A549 treated with Hydrocortisone at 1 μM for 4 hours (cell line): ENCODE results near the gene SLC26A11. TPM values are rescaled to one million over a fixed set of nuclear protein-coding genes. Genes with fewer than 3 reads are reported as not detected.

Experiments used
- total RNA-seq: library from RNA; stranded (reverse); fragments of 200-300 nt; extraction: Qiagen RNA extraction; gene quantifications from 5 replicates; pipeline ENCODE4 v1.2.3, GENCODE V29; 2022

Gene SLC26A11
- 12.7 to 17.3 TPM (median 15.1 TPM) in 5 replicates for total RNA-seq

DNA sequence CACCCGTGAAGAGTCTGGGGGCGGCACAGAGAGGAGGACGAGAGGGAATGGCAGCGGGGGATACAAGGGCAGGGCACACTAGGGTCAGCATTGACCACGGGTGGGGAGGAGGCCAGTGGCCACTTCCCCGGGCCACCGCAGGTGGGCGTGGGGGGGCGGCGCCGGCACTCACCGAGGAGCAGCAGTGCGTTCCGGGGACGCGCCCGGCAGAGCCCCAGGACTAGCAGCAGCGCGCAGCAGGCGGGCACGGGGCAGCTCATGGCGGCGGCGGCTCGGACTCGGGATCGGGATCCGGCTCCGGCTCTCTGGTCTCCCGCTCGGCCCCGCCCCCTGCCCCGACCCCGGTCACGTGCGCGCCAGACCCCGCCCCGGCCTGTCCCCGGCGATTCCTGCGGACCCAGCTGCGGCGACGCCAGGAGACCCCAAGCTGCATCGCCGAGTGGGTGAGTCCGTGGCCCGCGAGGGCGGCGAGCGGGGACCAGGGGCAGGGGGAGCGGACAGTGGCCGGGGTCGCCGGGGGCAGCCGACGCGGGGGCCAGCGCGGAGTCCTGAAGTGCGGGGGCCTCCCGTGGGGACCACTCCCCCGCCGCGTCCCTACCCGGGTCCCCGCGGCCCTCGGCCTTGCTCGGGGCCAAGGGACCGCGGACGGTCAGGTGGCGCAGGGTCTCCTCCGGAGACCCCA lies at the start of gene SLC26A11, which contains the start of gene SGSH:
Gene SLC26A11, plus strand, starts transcription at position 374 of the 682 bp plus-strand sequence. CDS start 1,134 bp downstream, outside the sequence.
Gene SGSH, minus strand, starts transcription at position 280 of the 682 bp plus-strand sequence. Its CDS starts 20 bp downstream, at position 260.

DNA sequence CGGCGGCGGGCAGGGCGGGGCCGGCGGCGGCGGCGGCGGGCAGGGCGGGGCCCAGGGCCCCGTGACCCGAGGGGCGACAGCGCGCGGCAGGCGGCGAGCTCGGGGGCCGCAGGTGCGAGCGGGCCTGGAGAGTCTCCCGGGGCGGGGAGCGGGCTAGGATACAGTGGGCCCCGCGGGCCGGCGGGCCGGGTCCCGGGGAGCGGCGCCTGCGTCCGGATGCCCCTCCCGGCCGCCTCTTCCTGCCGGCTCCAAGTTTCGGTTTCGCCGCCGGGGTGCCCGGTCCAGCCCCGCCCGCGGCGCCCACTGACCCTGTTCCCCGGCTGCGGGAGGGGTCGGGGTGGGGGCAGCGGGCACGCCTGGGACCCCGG lies 40.5 kb downstream of the SLC26A11 start, which contains the start of gene RNF213:
Gene RNF213, plus strand, starts transcription at position 62 of the 368 bp plus-strand sequence. CDS start 2,830 bp downstream, outside the sequence.

Other genes with a start within 250 kb of the SLC26A11 start
- 8.3 to 14.2 TPM (median 13.0 TPM) in 5 replicates for gene TBC1D16, start 184.6 kb upstream of the SLC26A11 start, total RNA-seq
- 5.6 to 7.9 TPM (median 6.9 TPM) in 5 replicates for gene CCDC40, start 183.8 kb upstream of the SLC26A11 start, total RNA-seq
- 51.6 to 59.2 TPM (median 57.0 TPM) in 5 replicates for gene GAA, start 118.8 kb upstream of the SLC26A11 start, total RNA-seq
- gene EIF4A3, start 73.3 kb upstream of the SLC26A11 start, total RNA-seq = 196 to 220 TPM (median 213 TPM) in 5 replicates
- 0.25 to 0.62 TPM (median 0.28 TPM) in 5 replicates for gene CARD14, start 50.4 kb upstream of the SLC26A11 start, total RNA-seq
- 20.1 to 25.4 TPM (median 23.5 TPM) in 5 replicates for gene SGSH, start 94 bp upstream of the SLC26A11 start, total RNA-seq
- 55.2 to 70.1 TPM (median 59.7 TPM) in 5 replicates for gene RNF213, start 40.4 kb downstream of the SLC26A11 start, total RNA-seq
- gene ENDOV, start 194.7 kb downstream of the SLC26A11 start, total RNA-seq = 41.8 to 56.4 TPM (median 50.2 TPM) in 5 replicates